ENCODE measurements around the gene EPC1. TPM values are rescaled to one million over a fixed set of nuclear protein-coding genes. Genes with fewer than 3 reads are reported as not detected.

Gene EPC1
- total RNA-seq, 1 experiment from 2014 or later = 30.0 TPM

- CTCF ChIA-PET = no interaction called here
- H3K4me3 Mint-ChIP-seq (ENCODE audit: low read depth, unreplicated experiment) = no peak overlapping the region
- H3K36me3 Mint-ChIP-seq (ENCODE audit: insufficient read depth, unreplicated experiment) = peaks cover 18% of the 10 kb centered on the region
- H3K27me3 Mint-ChIP-seq (ENCODE audit: unreplicated experiment) = no peaks in the 10 kb centered on the region
- no peak for TF ChIP-seq CTCF (IDR thresholded peaks at IDR 0.05; ENCODE audit: unreplicated experiment)
- no peak for DNase-seq
- no TSS peak for BruUV-seq (replicated peaks)
- H3K4me1 Mint-ChIP-seq (ENCODE audit: low read depth, unreplicated experiment) = peaks cover 46% of the 10 kb centered on the region
- intact Hi-C loops (cut with micrococcal nuclease; ENCODE audit: unreplicated experiment) = no loop called here
- no peak overlapping the region for H3K27ac Mint-ChIP-seq (ENCODE audit: unreplicated experiment)
- H3K9me3 Mint-ChIP-seq (ENCODE audit: low read depth, unreplicated experiment) = peaks cover 2% of the 10 kb centered on the region
Measured at GRCh38 chr10:32338262-32338661, 8.7 kb downstream of the EPC1 start.

- TF ChIP-seq CTCF (IDR thresholded peaks at IDR 0.05; ENCODE audit: unreplicated experiment) = no peak
- peaks cover 2% of the 10 kb centered on the region for H3K9me3 Mint-ChIP-seq (ENCODE audit: low read depth, unreplicated experiment)
- DNase-seq = no peak
- CTCF ChIA-PET = no interaction called here
- H3K27ac Mint-ChIP-seq (ENCODE audit: unreplicated experiment) = no peak overlapping the region
- peaks cover 55% of the 10 kb centered on the region for H3K4me1 Mint-ChIP-seq (ENCODE audit: low read depth, unreplicated experiment)
- BruUV-seq (replicated peaks) = no TSS peak
- H3K36me3 Mint-ChIP-seq (ENCODE audit: insufficient read depth, unreplicated experiment) = peaks cover 15% of the 10 kb centered on the region
- intact Hi-C loops (cut with micrococcal nuclease; ENCODE audit: unreplicated experiment) = no loop called here
- no peak overlapping the region for H3K4me3 Mint-ChIP-seq (ENCODE audit: low read depth, unreplicated experiment)
- H3K27me3 Mint-ChIP-seq (ENCODE audit: unreplicated experiment) = no peaks in the 10 kb centered on the region
Measured at GRCh38 chr10:32337350-32337749, 9.6 kb downstream of the EPC1 start.

GRCh38 chr10:32333849-32334248, 13.1 kb downstream of the EPC1 start:
- intact Hi-C loops (cut with micrococcal nuclease; ENCODE audit: unreplicated experiment) = loop anchor here (5.0 kb wide), 1 partner anchor 37 kb away; no protein-coding TSS in a partner anchor
- no TSS peak for BruUV-seq (replicated peaks)
- no peaks in the 10 kb centered on the region for H3K27me3 Mint-ChIP-seq (ENCODE audit: unreplicated experiment)
- H3K4me3 Mint-ChIP-seq (ENCODE audit: low read depth, unreplicated experiment) = no peak overlapping the region
- no peak overlapping the region for H3K27ac Mint-ChIP-seq (ENCODE audit: unreplicated experiment)
- CTCF ChIA-PET = interaction anchor here (0.5 kb wide), 1 partner anchor 228 kb away, joined by 4 read pairs; no protein-coding TSS in a partner anchor
- peaks cover 2% of the 10 kb centered on the region for H3K9me3 Mint-ChIP-seq (ENCODE audit: low read depth, unreplicated experiment)
- peaks cover 74% of the 10 kb centered on the region for H3K4me1 Mint-ChIP-seq (ENCODE audit: low read depth, unreplicated experiment)
- TF ChIP-seq CTCF (IDR thresholded peaks at IDR 0.05; ENCODE audit: unreplicated experiment) = no peak
- peaks cover 13% of the 10 kb centered on the region for H3K36me3 Mint-ChIP-seq (ENCODE audit: insufficient read depth, unreplicated experiment)
- DNase-seq = no peak

GRCh38 chr10:32332299-32332750, 14.6 kb downstream of the EPC1 start:
- no TSS peak for BruUV-seq (replicated peaks)
- no peaks in the 10 kb centered on the region for H3K27me3 Mint-ChIP-seq (ENCODE audit: unreplicated experiment)
- peaks cover 74% of the 10 kb centered on the region for H3K4me1 Mint-ChIP-seq (ENCODE audit: low read depth, unreplicated experiment)
- no peak for TF ChIP-seq CTCF (IDR thresholded peaks at IDR 0.05; ENCODE audit: unreplicated experiment)
- peaks cover 5% of the 10 kb centered on the region for H3K36me3 Mint-ChIP-seq (ENCODE audit: insufficient read depth, unreplicated experiment)
- DNase-seq = peak; percentile 13
- no peak overlapping the region for H3K4me3 Mint-ChIP-seq (ENCODE audit: low read depth, unreplicated experiment)
- H3K27ac Mint-ChIP-seq (ENCODE audit: unreplicated experiment) = no peak overlapping the region
- no peaks in the 10 kb centered on the region for H3K9me3 Mint-ChIP-seq (ENCODE audit: low read depth, unreplicated experiment)
- CTCF ChIA-PET = no interaction called here
- intact Hi-C loops (cut with micrococcal nuclease; ENCODE audit: unreplicated experiment) = loop anchor here (5.0 kb wide), 1 partner anchor 35 kb away; no protein-coding TSS in a partner anchor

Measured in Calu3 (cell line).